T-cell (primary cell): ENCODE measurements around the gene INPP4B. TPM values are rescaled to one million over a fixed set of nuclear protein-coding genes. Genes with fewer than 3 reads are reported as not detected.
A peak's percentile ranks its signal among the peaks of the same experiment; 100 is the strongest.

Experiments
- ATAC-seq, 4 experiments: fragments of 200-7000 bp in 3 of 4; fragments of 150-1000 bp in 1 of 4; cut with Tn5 transposase; replicated peaks in 1 of 4; 1 replicate in 3 of 4; 2 replicates in 1 of 4; pipeline ENCODE4 v1.10.0; 2021; ENCODE audit warnings: moderate library complexity in 3 of 4, mild to moderate bottlenecking in 2 of 4, moderate number of reproducible peaks in 1 of 4
- CTCF ChIA-PET, 2 donors: fragments of 300-600 bp; sonication (Branson Sonifier 250); formaldehyde crosslinking; loops; one replicate each; lab custom pipeline; 2022; ENCODE audit warnings: antibody characterized with exemption in 2 of 2; lab: Charles Lee
- POLR2A ChIA-PET, 2 donors: fragments of 300-600 bp; sonication (Branson Sonifier 250); formaldehyde crosslinking; loops; one replicate each; lab custom pipeline; 2022; ENCODE audit warnings: antibody characterized with exemption in 2 of 2; lab: Charles Lee
- DNase-seq, 35 experiments: peaks; one replicate each; pipeline versions ENCODE4 v3.0.0 to v3.0.0-alpha.2; 2013 to 2023
- H3K27ac ChIP-seq: one replicate; pipeline ENCODE4 v1.5.1; 2013; ENCODE audit warnings: low read length
- H3K27me3 ChIP-seq, 2 experiments: replicated peaks in 1 of 2; 1 replicate in 1 of 2; 2 replicates in 1 of 2; pipeline versions ENCODE4 v1.6.1 to v1.7.0; 2013; ENCODE audit warnings: low read length in 1 of 2, mixed read lengths in 1 of 2; ENCODE audit not compliant: control insufficient read depth in 2 of 2, insufficient read depth in 2 of 2; ENCODE audit errors: extremely low read depth in 1 of 2
- H3K36me3 ChIP-seq, 2 donors: 1 replicate in 1 of 2; 2 replicates in 1 of 2; pipeline versions ENCODE4 v1.6.1 to v1.7.0; 2013; ENCODE audit warnings: low read length in 1 of 2; ENCODE audit not compliant: control insufficient read depth in 2 of 2, insufficient read depth in 1 of 2; ENCODE audit errors: extremely low read depth in 1 of 2
- H3K4me1 ChIP-seq, 2 experiments: 1 replicate in 1 of 2; 2 replicates in 1 of 2; pipeline versions ENCODE4 v1.6.1 to v1.7.0; 2013; ENCODE audit warnings: low read length in 2 of 2, mixed read lengths in 1 of 2; ENCODE audit not compliant: insufficient read depth in 2 of 2, control insufficient read depth in 1 of 2; ENCODE audit errors: extremely low read depth in 1 of 2
- H3K4me3 ChIP-seq, 2 donors: 1 replicate in 1 of 2; 2 replicates in 1 of 2; pipeline versions ENCODE4 v1.5.1 to v1.7.0; 2013; ENCODE audit warnings: mild to moderate bottlenecking in 2 of 2, low read length in 1 of 2, moderate library complexity in 1 of 2; ENCODE audit not compliant: control insufficient read depth in 1 of 2; ENCODE audit errors: extremely low read depth in 1 of 2
- H3K9me3 ChIP-seq: 2 replicates; pipeline ENCODE4 v1.7.0; 2013
- H3K27ac Mint-ChIP-seq, 2 donors: one replicate each; pipeline ENCODE4 v1.8.0; 2020 to 2021; ENCODE audit warnings: mild to moderate bottlenecking in 2 of 2, mixed read lengths in 2 of 2
- H3K27me3 Mint-ChIP-seq, 2 donors: one replicate each; pipeline ENCODE4 v1.8.0; 2021 to 2022; ENCODE audit warnings: mixed read lengths in 2 of 2
- H3K36me3 Mint-ChIP-seq: one replicate; pipeline ENCODE4 v1.8.0; 2021; ENCODE audit warnings: mixed read lengths
- H3K4me1 Mint-ChIP-seq, 3 donors: one replicate each; pipeline ENCODE4 v1.8.0; 2020 to 2022; ENCODE audit warnings: mixed read lengths in 3 of 3, mild to moderate bottlenecking in 1 of 3
- H3K4me3 Mint-ChIP-seq, 3 donors: one replicate each; pipeline ENCODE4 v1.8.0; 2020 to 2022; ENCODE audit warnings: mild to moderate bottlenecking in 3 of 3, mixed read lengths in 3 of 3, moderate library complexity in 3 of 3
- H3K9me3 Mint-ChIP-seq, 3 donors: one replicate each; pipeline ENCODE4 v1.8.0; 2020 to 2022; ENCODE audit warnings: mixed read lengths in 3 of 3
- WGBS: methylation state at CpG from one replicate; pipeline ENCODE4 v1.1.5; 2013; ENCODE audit warnings: missing lambda C conversion rate; ENCODE audit not compliant: insufficient coverage; 5-methylcytosine and 5-hydroxymethylcytosine counted together
- total RNA-seq, 35 experiments: library from RNA in 6 of 35; stranded (reverse) in 6 of 35; fragments of 120-200 nt in 1 of 35; gene quantifications; one replicate each; pipeline versions ENCODE4 v1.2.1 to v1.2.4 and lab custom pipeline; 2013 to 2026

The INPP4B gene
- total RNA-seq, 5 donors from 2014 or later (not counting 1 experiment from before 2014, with no cell fraction given), result 47.4 to 99.7 (median 71.3) TPM

GRCh38 chr4:142856576-142856975 lies 10.5 kb upstream of the INPP4B start:
- no peaks in the 10 kb centered on the region for H3K9me3 ChIP-seq
- H3K36me3 Mint-ChIP-seq, result no peaks in the 10 kb centered on the region
- no peak overlapping the region for H3K4me3 Mint-ChIP-seq
- ATAC-seq, result no peak
- H3K9me3 Mint-ChIP-seq, result no peaks in the 10 kb centered on the region
- H3K27ac ChIP-seq, result no peak overlapping the region
- DNase-seq, result no peak
- no peak overlapping the region for H3K27ac Mint-ChIP-seq
- no peaks in the 10 kb centered on the region for H3K27me3 ChIP-seq
- no peaks in the 10 kb centered on the region for H3K4me1 Mint-ChIP-seq
- ChIA-PET CTCF (no interaction called here), POLR2A (no interaction called here)
- no peak overlapping the region for H3K4me3 ChIP-seq
- peaks cover 3 to 11% of the 10 kb centered on the region in 2 donors for H3K27me3 Mint-ChIP-seq
- no peaks in the 10 kb centered on the region for H3K4me1 ChIP-seq
- H3K36me3 ChIP-seq, result no peaks in the 10 kb centered on the region
- WGBS, result no CpG with 5 or more reads among the region's 2 CpGs

- WGBS, result no CpG with 5 or more reads among the region's 4 CpGs
- ATAC-seq (no peak), DNase-seq (no peak)
- Histone ChIP-seq H3K27me3 (peaks cover 0 to 22% of the 10 kb centered on the region in 2 experiments), H3K4me1 (peaks cover 0 to 19% of the 10 kb centered on the region in 2 experiments), H3K36me3 (no peaks in the 10 kb centered on the region), H3K27ac (no peak overlapping the region), H3K4me3 (no peak overlapping the region), H3K9me3 (no peaks in the 10 kb centered on the region)
- Mint-ChIP-seq H3K27ac (no peak overlapping the region), H3K4me1 (peaks cover 2 to 4% (median 4%) of the 10 kb centered on the region in 3 donors), H3K9me3 (no peaks in the 10 kb centered on the region), H3K27me3 (peaks cover 9 to 30% of the 10 kb centered on the region in 2 donors), H3K36me3 (no peaks in the 10 kb centered on the region), H3K4me3 (no peak overlapping the region)
- ChIA-PET CTCF (interaction anchor here (0.7 to 1.2 kb wide), 3 partner anchors 79 to 1544 kb away, joined by 3 to 4 read pairs (median 3); no protein-coding TSS in a partner anchor), POLR2A (no interaction called here)
Measured at GRCh38 chr4:142850478-142850877, 4.4 kb upstream of the INPP4B start.

GRCh38 chr4:142846729-142847596 lies 862 bp upstream of the INPP4B start:
- Histone ChIP-seq H3K27me3 (peaks cover 0 to 27% of the 10 kb centered on the region in 2 experiments), H3K36me3 (no peaks in the 10 kb centered on the region), H3K27ac (no peak overlapping the region), H3K9me3 (no peaks in the 10 kb centered on the region), H3K4me3 (peak overlapping the region; percentile 71 to 90), H3K4me1 (peaks cover 0 to 25% of the 10 kb centered on the region in 2 experiments)
- POLR2A ChIA-PET, result no interaction called here
- Mint-ChIP-seq H3K9me3 (no peaks in the 10 kb centered on the region), H3K27me3 (peaks cover 14 to 34% of the 10 kb centered on the region in 2 donors), H3K4me1 (peaks cover 13 to 20% (median 17%) of the 10 kb centered on the region in 3 donors), H3K27ac (no peak overlapping the region), H3K4me3 (peak overlapping the region; percentile 86 to 92 (median 90)), H3K36me3 (no peaks in the 10 kb centered on the region)
- WGBS, result 3% methylated on average over 31 of the region's 50 CpGs
- ATAC-seq (peak; percentile 79 to 82 (median 80)), DNase-seq (peak; percentile 48 to 81 (median 69))
- CTCF ChIA-PET, result interaction anchor here (0.6 to 1.2 kb wide), 5 partner anchors 9 to 1688 kb away, joined by 3 to 5 read pairs (median 3); no protein-coding TSS in a partner anchor

- Histone ChIP-seq H3K27me3 (peaks cover 0 to 27% of the 10 kb centered on the region in 2 experiments), H3K27ac (no peak overlapping the region), H3K36me3 (no peaks in the 10 kb centered on the region), H3K9me3 (no peaks in the 10 kb centered on the region), H3K4me1 (peaks cover 0 to 25% of the 10 kb centered on the region in 2 experiments), H3K4me3 (peak overlapping the region; percentile 71 to 90)
- ATAC-seq (peak; percentile 1 to 18 (median 9)), DNase-seq (peak in 9 of 35 experiments; percentile 0 to 15 (median 3))
- ChIA-PET POLR2A (no interaction called here), CTCF (interaction anchor here (0.6 to 2.2 kb wide), 6 partner anchors 491 to 1540 kb away, joined by 3 to 8 read pairs (median 3); no protein-coding TSS in a partner anchor)
- H3K4me3 Mint-ChIP-seq, result peak overlapping the region; percentile 86 to 92 (median 90)
- peaks cover 15 to 20% (median 17%) of the 10 kb centered on the region in 3 donors for H3K4me1 Mint-ChIP-seq
- no peaks in the 10 kb centered on the region for H3K9me3 Mint-ChIP-seq
- 1% methylated on average over 14 of the region's 43 CpGs for WGBS
- H3K27me3 Mint-ChIP-seq, result peaks cover 14 to 34% of the 10 kb centered on the region in 2 donors
- no peaks in the 10 kb centered on the region for H3K36me3 Mint-ChIP-seq
- H3K27ac Mint-ChIP-seq, result no peak overlapping the region
Measured at GRCh38 chr4:142845293-142846107, 601 bp downstream of the INPP4B start.

- POLR2A ChIA-PET, result no interaction called here
- Mint-ChIP-seq H3K27me3 (peaks cover 14 to 34% of the 10 kb centered on the region in 2 donors), H3K9me3 (no peaks in the 10 kb centered on the region), H3K27ac (no peak overlapping the region), H3K36me3 (no peaks in the 10 kb centered on the region), H3K4me3 (peak overlapping the region; percentile 86 to 92 (median 90)), H3K4me1 (peaks cover 15 to 20% (median 17%) of the 10 kb centered on the region in 3 donors)
- DNase-seq (no peak), ATAC-seq (no peak)
- Histone ChIP-seq H3K27ac (no peak overlapping the region), H3K4me1 (peaks cover 0 to 25% of the 10 kb centered on the region in 2 experiments), H3K9me3 (no peaks in the 10 kb centered on the region), H3K4me3 (no peak overlapping the region), H3K36me3 (no peaks in the 10 kb centered on the region), H3K27me3 (peaks cover 0 to 27% of the 10 kb centered on the region in 2 experiments)
- CTCF ChIA-PET, result interaction anchor here in 1 of 2 donors (1.0 to 2.2 kb wide), 3 partner anchors 12 to 717 kb away, joined by 3 to 8 read pairs (median 3); no protein-coding TSS in a partner anchor
- no CpG with 5 or more reads among the region's 1 CpG for whole genome bisulfite sequencing
Measured at GRCh38 chr4:142844782-142845181, 1.3 kb downstream of the INPP4B start.
